ENCODE data around the gene MAP1LC3B. TPM values are rescaled to one million over a fixed set of nuclear protein-coding genes. Genes with fewer than 3 reads are reported as not detected.
"Not testable (repeated sequence)": the region's sequence is repeated elsewhere in the genome, so short reads cannot be mapped to it uniquely, and the experiment has no call there.

The MAP1LC3B gene
- total RNA-seq, 1 experiment from 2014 or later = 75.2 TPM

DNA sequence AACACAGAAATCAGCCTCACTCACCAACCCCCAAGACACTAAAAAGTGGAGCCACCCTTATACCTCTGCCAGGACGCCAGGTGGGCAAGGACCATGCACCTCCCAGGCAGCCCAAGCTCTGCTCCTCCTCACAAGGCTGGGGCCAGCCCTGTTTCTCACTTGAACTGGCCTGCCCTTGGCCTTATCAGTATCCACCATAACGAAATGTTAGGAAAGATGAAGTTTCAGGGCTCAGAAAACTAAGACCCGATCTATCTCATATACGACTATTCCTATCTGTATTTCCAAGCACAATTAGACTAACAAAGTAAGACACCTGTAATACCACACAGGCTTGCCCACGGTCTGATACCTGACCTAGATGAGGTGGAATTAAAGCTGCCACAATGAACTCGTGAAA lies 15.5 kb upstream of the MAP1LC3B start:
- POLR2A ChIA-PET = no interaction called here
- in situ Hi-C loops (cut with HindIII; ENCODE audit: low pct_unique_long_range_greater_than_20kb, low sequenced_read_pairs) = no loop called here
- no peak for ATAC-seq

DNA sequence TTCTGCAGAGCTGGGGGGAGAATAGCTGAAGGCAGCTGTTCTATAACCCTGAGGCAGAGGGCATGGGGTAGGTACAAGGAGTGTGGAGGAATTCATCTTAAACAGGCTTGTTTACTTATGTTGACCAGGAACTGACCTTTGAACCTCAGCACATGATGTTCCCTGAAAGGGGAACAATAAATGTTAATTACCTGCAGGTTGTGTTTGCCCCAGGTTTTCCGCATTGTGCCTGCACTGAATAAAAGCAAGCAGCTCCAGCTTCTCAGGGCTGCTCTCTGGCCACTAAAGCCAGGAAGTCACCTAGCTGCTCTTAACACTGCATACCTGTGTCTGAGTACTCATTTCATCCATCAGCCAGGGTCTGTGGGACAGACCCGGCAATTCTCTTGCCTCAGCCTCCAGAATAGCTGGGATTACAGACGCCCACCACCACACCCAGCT lies 12.8 kb upstream of the MAP1LC3B start:
- BruUV-seq (replicated peaks); POLR2A ChIA-PET; intact Hi-C loops (cut with micrococcal nuclease; ENCODE audit: unreplicated experiment); DNase-seq (ENCODE audit: low read depth, low spot score); H3K9me3 ChIP-seq (ENCODE audit: control insufficient read depth, insufficient read depth, low read depth, low read length); ATAC-seq; H3K36me3 ChIP-seq (ENCODE audit: control insufficient read depth, insufficient read depth, low read length); H3K27me3 ChIP-seq (ENCODE audit: control insufficient read depth, insufficient read depth, low read length); CTCF ChIA-PET; in situ Hi-C loops (cut with HindIII; ENCODE audit: low pct_unique_long_range_greater_than_20kb, low sequenced_read_pairs); H3K4me3 ChIP-seq (ENCODE audit: low read depth in 2 of 2, low read length in 2 of 2); H3K27ac ChIP-seq (ENCODE audit: low read length): not testable (repeated sequence)
- H3K4me1 ChIP-seq (ENCODE audit: control insufficient read depth, insufficient read depth, low read length) = peaks cover 13% of the 10 kb centered on the region

More for the DNA sequence above, 15.5 kb upstream of the MAP1LC3B start:
- CTCF ChIA-PET = no interaction called here
- Histone ChIP-seq H3K4me3 (ENCODE audit: low read depth in 2 of 2, low read length in 2 of 2) (no peak overlapping the region), H3K36me3 (ENCODE audit: control insufficient read depth, insufficient read depth, low read length) (no peaks in the 10 kb centered on the region), H3K27me3 (ENCODE audit: control insufficient read depth, insufficient read depth, low read length) (no peaks in the 10 kb centered on the region), H3K9me3 (ENCODE audit: control insufficient read depth, insufficient read depth, low read depth, low read length) (no peaks in the 10 kb centered on the region), H3K27ac (ENCODE audit: low read length) (no peak overlapping the region), H3K4me1 (ENCODE audit: control insufficient read depth, insufficient read depth, low read length) (peaks cover 8% of the 10 kb centered on the region)
- no TSS peak for BruUV-seq (replicated peaks)
- no peak for TF ChIP-seq TCF7L2 (IDR thresholded peaks at IDR 0.05; ENCODE audit: low read depth, low read length)
- TF ChIP-seq, protein P1, sequence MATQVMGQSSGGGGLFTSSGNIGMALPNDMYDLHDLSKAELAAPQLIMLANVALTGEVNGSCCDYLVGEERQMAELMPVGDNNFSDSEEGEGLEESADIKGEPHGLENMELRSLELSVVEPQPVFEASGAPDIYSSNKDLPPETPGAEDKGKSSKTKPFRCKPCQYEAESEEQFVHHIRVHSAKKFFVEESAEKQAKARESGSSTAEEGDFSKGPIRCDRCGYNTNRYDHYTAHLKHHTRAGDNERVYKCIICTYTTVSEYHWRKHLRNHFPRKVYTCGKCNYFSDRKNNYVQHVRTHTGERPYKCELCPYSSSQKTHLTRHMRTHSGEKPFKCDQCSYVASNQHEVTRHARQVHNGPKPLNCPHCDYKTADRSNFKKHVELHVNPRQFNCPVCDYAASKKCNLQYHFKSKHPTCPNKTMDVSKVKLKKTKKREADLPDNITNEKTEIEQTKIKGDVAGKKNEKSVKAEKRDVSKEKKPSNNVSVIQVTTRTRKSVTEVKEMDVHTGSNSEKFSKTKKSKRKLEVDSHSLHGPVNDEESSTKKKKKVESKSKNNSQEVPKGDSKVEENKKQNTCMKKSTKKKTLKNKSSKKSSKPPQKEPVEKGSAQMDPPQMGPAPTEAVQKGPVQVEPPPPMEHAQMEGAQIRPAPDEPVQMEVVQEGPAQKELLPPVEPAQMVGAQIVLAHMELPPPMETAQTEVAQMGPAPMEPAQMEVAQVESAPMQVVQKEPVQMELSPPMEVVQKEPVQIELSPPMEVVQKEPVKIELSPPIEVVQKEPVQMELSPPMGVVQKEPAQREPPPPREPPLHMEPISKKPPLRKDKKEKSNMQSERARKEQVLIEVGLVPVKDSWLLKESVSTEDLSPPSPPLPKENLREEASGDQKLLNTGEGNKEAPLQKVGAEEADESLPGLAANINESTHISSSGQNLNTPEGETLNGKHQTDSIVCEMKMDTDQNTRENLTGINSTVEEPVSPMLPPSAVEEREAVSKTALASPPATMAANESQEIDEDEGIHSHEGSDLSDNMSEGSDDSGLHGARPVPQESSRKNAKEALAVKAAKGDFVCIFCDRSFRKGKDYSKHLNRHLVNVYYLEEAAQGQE (IDR thresholded peaks at IDR 0.05; ENCODE audit: insufficient read depth in 1 of 2, low read depth in 2 of 2, low read length in 1 of 2) = no peak
- DNase-seq (ENCODE audit: low read depth, low spot score) = no peak
- intact Hi-C loops (cut with micrococcal nuclease; ENCODE audit: unreplicated experiment) = no loop called here

DNA sequence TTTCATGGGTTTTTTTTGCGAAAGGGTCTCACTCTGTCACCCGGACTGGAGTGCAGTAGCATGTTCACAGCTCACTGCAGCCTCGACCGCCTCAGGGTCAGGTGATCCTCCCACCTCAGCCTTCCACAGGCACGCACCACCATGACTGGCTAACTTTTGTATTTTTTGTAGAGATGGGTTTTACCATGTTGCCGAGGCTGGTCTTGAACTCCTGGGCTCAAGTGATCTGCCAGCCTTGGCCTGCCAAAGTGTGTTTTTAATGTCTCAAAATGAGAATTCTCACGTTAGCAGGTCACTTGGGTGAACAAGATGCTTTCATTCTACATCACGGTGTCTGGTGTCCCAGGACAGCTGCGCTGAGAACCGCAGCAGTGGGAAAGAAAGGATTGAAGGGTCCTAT lies 11.7 kb upstream of the MAP1LC3B start:
- ChIA-PET POLR2A (no interaction called here), CTCF (no interaction called here)
- ATAC-seq (no peak), DNase-seq (ENCODE audit: low read depth, low spot score) (no peak)
- in situ Hi-C loops (cut with HindIII; ENCODE audit: low pct_unique_long_range_greater_than_20kb, low sequenced_read_pairs) = no loop called here
- no TSS peak for BruUV-seq (replicated peaks)
- H3K36me3 ChIP-seq (ENCODE audit: control insufficient read depth, insufficient read depth, low read length) = peaks cover 4% of the 10 kb centered on the region; the same call in 1 of the 2 replicates
- no peaks in the 10 kb centered on the region for H3K27me3 ChIP-seq (ENCODE audit: control insufficient read depth, insufficient read depth, low read length)
- H3K9me3 ChIP-seq (ENCODE audit: control insufficient read depth, insufficient read depth, low read depth, low read length) = no peaks in the 10 kb centered on the region
- no peak overlapping the region for H3K4me3 ChIP-seq (ENCODE audit: low read depth in 2 of 2, low read length in 2 of 2)
- intact Hi-C loops (cut with micrococcal nuclease; ENCODE audit: unreplicated experiment) = no loop called here
- H3K27ac ChIP-seq (ENCODE audit: low read length) = no peak overlapping the region; the same call in 1 of the 2 replicates
- peaks cover 13% of the 10 kb centered on the region for H3K4me1 ChIP-seq (ENCODE audit: control insufficient read depth, insufficient read depth, low read length)
- TF ChIP-seq POLR2AphosphoS5 (IDR thresholded peaks at IDR 0.05; ENCODE audit: low read depth, low read length) (no peak), TCF7L2 (IDR thresholded peaks at IDR 0.05; ENCODE audit: low read depth, low read length) (no peak), SIN3A (IDR thresholded peaks at IDR 0.05; ENCODE audit: borderline replicate concordance, insufficient read depth, low read depth, low read length) (no peak)
- TF ChIP-seq, protein P1 (IDR thresholded peaks at IDR 0.05; ENCODE audit: insufficient read depth in 1 of 2, low read depth in 2 of 2, low read length in 1 of 2) = no peak
- TF ChIP-seq, protein P2, sequence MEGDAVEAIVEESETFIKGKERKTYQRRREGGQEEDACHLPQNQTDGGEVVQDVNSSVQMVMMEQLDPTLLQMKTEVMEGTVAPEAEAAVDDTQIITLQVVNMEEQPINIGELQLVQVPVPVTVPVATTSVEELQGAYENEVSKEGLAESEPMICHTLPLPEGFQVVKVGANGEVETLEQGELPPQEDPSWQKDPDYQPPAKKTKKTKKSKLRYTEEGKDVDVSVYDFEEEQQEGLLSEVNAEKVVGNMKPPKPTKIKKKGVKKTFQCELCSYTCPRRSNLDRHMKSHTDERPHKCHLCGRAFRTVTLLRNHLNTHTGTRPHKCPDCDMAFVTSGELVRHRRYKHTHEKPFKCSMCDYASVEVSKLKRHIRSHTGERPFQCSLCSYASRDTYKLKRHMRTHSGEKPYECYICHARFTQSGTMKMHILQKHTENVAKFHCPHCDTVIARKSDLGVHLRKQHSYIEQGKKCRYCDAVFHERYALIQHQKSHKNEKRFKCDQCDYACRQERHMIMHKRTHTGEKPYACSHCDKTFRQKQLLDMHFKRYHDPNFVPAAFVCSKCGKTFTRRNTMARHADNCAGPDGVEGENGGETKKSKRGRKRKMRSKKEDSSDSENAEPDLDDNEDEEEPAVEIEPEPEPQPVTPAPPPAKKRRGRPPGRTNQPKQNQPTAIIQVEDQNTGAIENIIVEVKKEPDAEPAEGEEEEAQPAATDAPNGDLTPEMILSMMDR (IDR thresholded peaks at IDR 0.05) = no peak

All from Panc1 (cell line).